Iris pigment epithelial cell (primary cell): ENCODE measurements around the gene EPHB1.

Experiments
- DNase-seq: peaks from one replicate; pipeline ENCODE4 v3.0.0-alpha.2; 2011; ENCODE audit warnings: low read depth

Gene EPHB1

DNA sequence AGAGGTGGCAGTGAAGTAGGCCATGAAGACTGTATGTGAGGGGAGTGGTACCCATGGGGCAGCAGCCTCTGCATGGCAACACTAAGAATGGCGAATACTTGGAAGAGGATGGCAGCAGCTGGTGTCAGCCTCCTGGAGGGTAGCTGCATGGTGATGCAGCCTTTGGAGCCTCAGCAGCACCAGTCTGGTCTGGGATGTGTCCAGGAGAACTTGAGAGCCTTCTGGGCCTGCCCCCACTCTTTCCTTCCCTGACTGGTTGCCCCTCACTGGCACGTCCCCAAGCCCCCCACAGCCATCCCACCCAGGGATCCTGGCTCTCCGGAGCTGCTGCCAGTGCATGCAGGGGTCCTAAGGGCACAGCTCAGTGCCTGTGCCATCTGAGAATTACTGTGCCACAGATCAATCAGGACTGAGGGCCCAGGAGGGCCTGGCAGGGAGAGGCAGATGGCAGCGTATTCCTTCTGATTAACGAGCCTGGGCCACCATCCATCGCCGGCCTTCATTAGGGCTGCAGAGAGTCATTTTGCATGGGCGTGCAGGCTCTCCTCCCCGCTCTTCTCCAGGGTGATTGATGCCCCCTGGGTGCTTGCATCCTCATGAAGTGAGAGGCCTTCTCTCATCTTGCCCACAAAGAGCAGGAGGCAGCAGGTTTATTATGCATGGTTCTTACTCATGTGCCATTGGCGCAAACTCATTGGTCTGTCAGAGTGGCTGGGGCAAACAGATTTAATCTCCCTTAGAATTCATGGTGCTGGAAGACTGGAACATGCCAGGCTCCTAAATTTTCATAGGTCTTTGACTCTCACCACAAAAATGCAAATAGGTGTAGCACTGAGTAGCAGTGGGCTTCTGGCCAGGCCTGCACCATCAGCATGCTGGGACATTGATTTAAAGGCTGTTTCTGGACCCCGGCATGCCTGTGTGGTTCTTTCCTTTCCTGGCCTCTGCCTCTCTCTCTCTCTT lies 116.8 kb downstream of the EPHB1 start:
- no peak for DNase-seq

DNA sequence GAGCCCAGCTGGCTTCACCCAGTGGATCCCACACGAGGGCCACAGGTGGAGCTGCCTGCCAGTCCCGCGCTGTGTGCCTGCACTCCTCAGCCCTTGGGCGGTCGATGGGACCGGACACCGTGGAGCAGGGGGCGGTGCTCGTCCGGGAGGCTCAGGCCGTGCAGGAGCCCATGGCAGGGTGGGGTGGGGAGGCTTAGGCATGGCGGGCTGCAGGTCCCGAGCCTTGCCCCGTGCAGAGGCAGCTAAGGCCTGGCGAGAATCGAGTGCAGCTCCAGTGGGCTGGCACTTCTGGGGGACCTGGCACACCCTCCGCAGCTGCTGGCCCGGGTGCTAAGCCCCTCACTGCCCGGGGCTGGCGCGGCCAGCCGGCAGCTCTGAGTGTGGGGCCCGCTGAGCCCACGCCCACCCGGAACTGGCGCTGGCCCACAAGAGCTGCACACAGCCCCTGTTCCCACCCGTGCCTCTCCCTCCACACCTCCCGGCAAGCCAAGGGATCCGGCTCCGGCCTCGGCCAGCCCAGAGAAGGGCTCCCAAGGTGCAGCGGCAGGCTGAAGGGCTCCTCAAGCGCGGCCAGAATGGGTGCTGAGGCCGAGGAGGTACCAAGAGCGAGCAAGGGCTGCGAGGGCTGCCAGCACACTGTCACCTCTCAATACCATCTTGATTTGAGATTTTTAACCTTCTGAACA lies 121.4 kb downstream of the EPHB1 start:
- no peak for DNase-seq

DNA sequence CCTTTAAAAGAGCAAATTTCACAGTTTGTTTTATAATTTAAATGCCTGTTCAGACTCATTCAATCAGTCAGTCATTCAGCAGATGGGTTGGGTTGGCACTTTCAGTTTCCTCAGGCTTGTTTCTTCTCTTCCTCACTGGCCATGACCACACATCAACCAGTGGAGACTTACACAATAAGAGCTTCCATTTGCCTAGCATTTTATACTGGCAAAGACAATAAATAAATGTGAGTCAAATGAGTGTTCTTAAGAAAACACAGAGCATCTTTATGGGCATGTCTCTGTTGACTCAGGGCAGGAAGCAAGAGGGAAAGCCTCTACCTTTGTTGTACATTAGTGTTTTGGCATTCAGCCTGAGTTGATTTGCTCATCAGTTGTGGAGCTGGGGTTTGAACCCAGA lies 122.6 kb downstream of the EPHB1 start:
- no peak for DNase-seq

DNA sequence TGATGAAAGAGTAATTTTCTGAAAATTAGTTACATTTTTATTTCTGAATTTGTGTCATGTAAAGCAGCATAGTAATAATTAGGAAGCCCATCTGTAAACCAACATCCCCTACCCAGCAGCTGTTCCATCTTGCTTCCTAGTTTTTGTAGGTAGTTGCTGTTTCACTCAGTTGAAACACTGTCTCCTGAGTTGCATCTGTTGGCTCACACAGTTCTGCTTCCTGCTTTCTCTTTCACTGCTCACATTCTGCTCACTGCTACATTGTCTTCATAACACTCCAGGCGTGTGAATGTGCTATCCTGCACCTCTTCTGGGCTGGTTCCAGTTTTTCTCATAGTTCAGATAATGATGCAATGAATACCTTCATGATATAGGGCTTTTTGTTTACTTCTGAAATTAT lies 123.4 kb downstream of the EPHB1 start:
- DNase-seq, result no peak

DNA sequence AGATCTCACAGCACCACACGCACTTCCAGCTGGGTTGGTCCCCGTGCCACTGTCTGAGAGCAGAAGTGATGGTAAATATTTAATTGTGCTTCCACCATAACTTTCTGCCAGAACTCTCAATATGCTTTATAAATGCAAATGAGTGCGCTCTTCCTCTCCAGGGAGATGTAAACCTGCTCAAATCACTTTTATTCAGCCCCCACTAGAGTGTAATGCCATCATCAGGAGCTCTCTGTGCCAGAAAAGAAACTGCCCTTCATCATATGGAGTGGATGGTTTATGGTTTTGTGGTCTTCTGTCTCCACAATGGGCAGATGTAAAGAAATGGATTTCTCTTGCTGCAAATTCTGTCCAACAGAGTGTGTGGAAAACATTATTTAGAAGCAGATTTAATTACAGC lies 127.0 kb downstream of the EPHB1 start:
- no peak for DNase-seq

DNA sequence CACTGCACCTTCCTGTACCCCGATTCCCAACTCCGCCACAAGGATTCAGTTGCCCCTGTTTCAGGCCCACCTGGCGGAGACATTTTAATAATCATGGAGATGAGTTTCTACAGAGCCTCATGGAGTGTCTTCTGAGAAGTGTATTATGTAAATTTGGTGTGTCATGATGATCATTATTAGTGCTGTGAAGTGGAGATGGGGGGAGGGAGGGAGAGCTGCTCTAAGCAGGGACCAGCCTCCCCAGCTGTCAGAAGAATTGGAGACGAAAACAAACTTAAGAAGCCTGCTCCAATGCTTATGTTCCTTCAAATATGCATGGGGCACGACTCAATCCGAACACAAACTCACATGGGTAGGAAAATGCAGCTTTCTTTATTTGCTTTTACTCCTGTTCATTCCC lies 127.8 kb downstream of the EPHB1 start:
- no peak for DNase-seq

DNA sequence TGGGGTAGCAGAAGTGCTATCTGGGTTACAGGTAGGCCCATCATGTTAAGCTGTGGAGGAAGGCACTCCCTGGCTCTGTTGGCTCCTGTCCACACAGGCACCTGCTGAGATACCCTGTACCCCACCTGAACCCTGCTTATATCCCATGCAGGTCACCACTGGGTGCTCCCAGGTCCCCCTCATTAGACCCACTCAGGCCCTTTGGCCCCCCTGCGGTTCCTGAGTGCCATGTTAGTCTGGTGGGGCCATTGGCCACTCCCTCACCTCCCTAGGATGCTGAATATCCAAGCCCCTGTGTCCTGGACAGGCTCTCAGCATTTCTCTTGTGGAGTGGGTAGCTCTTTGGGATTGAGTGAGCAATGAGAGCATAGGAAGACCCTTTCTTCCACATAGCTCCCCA lies 128.2 kb downstream of the EPHB1 start:
- no peak for DNase-seq

DNA sequence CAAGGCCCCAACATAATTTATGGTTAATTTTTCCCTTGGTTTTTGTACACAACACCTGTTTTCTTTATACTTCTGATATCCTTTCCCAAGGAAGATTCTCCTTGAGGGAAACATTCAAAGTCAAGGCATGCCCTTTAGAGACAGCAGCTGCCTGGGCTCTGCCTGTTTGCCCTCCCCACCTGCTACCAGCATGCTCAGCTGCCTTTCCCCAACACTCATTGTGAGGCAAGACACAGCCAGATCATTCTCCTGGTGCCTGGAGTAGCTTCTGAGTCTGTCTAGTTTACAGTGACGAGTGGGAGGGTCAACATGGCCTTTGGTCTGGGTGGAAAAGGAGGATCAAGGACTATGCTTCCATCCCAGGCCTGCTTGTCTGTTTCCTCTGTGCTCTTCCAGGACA lies 132.5 kb downstream of the EPHB1 start:
- no peak for DNase-seq

DNA sequence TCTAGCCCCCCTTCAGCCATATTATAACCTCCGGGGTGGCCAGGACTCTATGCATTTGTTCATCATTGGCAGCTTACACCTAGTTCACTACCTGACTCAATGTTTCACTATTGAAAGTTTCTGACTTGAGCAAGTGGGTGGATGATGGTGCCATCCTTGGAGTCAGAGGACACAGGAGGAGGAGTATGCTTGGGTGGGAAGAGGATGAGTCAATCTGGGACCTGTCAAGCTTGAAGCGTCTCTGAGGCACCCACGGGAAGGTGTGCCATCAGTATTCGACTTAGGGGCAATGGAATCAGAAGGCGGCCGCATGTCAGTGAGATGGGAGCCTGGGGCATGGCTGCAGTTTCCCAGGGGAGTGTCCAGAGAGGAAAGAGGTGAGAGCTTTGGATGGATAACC lies 133.3 kb downstream of the EPHB1 start:
- DNase-seq, result no peak

DNA sequence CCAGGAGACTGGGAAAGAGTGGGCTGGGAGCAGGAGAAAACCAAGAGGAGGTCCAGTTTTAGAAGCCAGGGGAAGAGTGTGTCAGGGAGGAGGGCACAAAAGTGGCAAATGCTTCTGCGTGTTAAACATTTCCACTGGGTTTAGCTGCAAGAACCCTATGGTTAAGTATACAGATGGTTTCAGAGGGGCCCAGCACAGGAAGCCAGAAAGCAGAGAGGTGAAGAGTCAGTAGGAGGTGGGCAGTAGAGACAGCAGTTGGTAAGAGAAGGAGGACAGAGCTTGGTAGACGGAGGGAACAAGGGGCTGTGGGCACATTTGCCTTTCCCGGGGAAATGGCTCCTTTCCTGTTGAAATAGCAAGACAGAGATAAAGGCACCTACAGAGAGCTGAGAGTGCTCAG lies 133.8 kb downstream of the EPHB1 start:
- no peak for DNase-seq

DNA sequence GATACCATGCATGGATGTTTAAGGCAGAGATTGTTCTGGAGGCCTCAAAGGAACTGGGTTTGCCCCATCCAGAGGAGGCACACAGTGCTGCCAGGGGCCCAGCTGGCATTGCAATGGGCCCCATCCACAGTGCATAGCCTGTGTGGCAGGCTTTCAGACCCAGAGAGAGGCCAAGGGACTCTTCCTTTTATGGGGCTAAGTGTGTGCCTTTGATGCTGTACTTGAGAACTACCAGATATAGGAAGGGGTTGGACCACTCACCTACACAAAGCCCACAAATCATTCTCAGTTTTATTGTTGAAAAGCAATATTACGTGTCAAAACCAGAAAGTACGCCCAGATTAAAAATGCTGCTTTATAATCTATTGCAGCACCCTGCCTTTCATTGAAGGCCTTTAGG lies 134.9 kb downstream of the EPHB1 start:
- DNase-seq, result no peak

DNA sequence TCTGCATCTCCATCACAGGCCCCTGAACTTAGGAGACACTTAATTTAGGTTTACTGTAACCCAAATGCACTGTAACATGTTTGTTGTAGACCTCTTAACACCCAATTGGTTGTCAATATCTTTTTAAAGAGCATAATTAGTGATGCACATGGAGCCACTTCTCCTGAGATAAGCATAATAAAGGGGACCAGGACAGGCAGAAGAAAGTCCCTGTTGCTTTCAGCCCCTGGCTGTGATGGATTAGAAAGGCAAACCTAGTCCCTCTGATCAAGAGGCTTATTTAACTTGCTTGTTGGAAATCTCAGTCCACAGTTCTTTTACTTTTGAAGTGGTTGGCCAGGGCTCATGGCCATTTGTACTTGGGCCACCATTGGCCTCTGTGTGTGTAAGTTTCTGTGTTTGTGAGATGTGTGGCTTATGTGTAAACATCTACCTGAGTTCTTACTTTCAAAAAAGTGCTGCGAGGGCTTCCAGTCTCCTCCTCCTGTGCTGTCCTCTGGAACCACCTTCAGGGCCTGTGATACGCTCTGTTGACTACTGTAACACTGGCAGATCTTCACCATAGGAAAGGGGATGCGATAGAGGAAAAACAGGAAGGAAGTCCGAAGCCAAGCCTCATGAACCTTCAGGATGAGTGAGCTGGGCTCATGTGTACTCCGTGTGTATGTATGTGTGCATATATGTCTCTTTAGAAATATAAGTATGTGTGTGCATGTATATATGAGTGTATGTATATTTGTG lies 136.2 kb downstream of the EPHB1 start:
- DNase-seq, result no peak

DNA sequence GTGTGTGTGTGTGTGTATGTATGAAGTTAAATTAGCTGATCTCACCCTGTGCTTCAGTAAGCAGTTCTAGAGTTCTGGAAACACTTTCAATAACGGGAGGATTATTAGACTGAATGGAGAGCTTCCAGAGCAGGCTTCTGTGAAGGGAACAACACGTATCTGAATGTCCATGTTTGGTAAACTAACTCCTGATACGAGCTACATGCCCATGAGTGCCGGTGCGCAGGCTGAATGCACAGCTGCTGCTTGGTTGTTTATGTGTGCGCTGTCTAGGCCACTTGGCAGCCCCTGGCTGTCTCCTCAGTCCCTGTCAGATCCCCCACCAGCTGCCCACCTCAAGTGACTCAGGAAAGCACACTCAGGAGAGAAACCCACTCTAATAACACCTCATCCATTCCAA lies 137.0 kb downstream of the EPHB1 start:
- no peak for DNase-seq

DNA sequence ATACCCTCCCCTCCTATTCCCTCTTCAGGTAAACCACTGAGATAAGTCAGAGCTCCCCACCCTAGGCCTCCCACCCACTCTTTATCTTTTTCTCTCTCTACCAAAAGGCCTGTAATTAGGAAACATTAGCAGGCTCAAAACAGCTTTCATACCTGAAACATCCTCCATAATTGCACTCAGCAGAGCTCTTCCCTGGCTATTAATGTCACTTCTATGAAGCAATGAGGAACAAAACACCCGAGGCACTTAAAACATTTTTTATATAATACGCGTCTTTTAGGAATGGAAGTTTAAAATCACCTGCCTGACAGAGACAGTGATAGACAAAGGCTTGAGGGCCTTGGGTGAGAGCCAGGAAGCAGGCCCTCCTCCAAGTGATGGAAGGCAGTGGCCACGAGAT lies 138.9 kb downstream of the EPHB1 start:
- DNase-seq, result no peak

DNA sequence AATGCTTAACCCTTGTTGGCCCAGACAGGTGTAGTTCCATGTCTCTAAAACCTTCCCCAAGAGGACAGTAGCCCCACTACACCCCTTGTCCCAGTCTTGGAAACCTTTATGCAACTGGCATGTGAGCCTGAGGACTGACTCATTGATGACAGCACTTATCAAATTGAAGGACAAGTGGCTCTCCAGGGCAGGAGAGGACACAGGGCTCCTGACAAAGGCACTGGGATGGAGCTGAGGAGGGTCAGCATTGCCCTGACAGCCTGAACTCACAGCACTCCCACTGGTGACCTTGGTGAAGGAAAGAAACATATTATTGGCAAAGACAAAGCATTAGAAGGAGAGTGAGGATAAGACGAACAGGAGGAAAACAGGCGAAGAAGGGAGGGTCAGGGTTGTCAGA lies 139.9 kb downstream of the EPHB1 start:
- no peak for DNase-seq

DNA sequence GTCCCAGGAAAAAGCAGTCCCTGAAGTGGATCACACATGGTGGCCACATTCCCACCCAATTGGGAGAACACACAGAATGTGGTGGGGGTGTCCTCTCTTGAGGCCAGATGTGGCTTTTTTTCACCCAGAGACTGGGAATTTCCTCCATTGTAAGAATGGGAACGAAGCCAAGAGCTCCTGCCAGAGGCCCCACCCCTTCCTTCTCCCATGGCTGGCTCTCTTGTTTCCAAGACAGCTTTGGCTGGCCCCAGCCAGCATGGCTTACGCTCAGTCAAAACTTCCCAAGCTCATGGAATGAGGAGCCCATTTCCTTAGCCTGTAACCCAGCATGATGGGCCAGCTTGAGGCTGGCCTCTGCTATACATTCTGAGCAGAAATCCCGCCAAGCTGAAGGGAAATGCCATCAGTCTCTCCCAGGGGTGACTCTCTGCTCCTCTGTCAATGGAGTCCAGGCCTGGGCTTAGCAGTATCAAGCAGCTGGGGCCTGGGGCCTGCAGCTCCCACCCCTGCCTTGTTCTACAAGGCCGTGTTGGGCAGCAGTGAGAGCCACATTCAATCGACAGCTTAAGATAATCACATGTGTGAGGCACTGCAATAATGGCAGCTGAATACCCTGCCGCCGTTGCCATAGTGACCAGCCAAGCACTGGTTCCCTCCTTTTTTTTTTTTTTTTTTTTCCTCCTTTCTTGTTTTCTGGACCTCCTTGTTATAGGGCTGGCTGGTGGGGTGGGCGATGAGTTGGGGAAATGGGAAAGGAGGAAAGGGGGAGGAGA lies 142.4 kb downstream of the EPHB1 start:
- no peak for DNase-seq

DNA sequence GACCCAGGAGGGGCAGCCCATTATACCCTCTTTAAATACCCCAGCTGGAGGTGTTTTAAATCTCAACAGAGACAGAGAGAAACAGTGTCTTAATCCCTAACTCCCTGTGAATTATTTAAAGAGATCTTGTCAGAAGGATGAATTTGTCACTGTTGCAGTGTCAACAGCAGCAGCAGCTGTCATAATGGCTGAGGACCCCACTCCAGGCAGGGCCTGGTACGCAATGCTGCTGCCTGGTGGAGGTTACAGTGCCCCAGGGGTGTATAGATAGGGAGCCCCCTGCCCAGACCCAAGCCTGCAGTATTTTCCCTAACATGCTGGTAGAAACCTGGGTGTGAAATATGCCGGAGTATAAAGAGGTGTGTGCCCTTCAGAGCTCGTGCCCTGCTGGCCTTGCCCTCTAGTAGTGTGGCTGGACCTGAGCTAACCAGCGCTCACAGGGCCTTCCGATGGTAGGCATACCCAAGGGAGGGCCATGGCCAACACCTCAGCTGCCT lies 143.0 kb downstream of the EPHB1 start:
- DNase-seq, result no peak

DNA sequence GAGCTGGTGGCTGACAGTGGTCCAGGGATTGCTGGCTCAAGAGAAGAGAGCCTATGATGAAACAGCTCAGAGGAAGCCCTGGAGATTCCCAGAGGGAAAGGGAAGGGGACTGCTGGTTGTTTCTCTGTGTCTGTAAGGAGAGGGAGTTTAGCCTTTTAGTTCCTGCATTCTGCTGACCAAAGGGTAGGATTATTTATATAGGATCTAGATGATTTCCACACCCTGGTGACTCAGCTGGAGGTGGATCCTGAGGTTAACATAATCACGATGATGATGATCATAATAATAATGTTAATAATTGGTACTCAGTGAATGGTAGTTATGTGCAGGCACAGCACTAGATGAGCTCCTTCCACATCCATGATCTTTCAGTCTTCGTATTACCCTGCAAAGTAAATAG lies 144.9 kb downstream of the EPHB1 start:
- DNase-seq, result no peak

DNA sequence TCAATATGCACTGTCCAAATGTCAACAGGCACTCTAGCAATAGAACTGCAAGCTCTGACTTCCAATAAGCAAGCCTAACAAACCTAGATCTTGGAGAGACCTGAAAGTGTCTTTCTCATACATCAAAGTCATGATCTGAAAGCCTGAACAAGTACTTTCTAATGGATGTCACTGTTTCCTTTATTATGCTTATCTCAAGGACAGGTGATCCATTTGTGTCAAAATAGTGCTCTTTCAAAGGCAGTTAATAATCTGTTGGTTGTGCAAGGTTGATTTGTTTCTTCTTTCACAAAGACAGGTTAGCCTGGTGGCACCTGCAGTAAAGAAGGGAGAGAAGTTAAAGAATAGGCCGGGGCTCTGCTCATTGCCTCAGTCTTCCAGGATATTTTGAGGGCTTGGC lies 146.8 kb downstream of the EPHB1 start:
- no peak for DNase-seq

DNA sequence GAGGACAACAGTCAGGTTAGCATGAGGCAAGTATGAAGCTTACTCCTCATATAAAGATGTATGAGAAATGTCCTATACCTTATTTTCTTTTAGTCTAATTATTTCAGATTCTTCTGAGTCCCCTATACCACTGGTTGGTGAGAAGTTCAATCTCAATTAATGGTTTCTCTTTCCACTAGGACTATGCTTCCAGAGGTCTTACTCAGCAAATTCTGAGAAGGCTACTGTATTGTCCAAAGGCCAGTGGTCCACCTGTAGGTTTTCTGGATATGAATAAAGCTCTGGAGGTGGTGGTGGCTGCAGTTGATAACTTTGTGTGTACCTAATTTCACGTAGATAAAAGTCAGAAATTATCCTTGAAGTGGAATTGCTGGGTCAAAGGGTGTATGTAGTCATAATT lies 149.4 kb downstream of the EPHB1 start:
- DNase-seq, result no peak

DNA sequence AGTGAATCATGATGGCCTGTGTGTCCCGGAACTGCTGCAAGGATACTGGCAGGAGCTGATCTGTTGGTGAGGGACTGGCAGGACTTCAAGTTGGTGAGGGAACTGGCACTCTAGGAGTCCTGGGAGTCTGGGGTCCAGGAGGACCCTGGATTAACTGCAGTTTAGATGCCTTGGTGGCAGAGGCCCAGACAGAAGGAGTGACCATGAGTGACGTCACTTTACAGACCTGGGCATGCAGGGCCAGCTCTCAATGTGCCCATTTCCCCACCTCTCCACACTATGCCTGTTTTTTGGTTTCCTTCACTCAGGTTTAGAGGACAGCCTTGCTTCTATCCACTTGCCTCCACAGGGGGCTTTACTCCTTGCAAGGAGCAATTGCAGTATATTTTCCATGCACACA lies 154.1 kb downstream of the EPHB1 start:
- DNase-seq, result no peak

DNA sequence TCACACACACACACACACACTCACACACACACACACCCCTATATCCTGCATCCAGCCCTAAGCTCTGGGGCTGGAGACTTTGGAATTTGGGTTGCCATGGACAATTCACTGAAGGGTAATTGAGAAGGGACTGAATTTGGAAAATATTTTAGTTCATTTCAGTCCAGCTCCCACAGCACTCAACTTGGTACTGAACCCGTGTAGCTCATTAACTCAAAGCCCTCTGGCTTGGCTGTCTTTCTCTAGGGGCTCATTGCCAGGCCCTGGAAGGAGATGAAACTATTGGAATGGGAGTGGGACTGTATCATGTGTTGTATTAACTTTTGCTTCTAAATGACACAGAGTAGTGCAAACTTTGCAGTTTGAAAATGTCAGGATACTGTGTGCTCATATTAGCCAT lies 157.3 kb downstream of the EPHB1 start:
- DNase-seq, result no peak
